CD14-positive monocyte (primary cell): ENCODE results near the gene LCNL1. TPM values are rescaled to one million over a fixed set of nuclear protein-coding genes. Genes with fewer than 3 reads are reported as not detected.

Experiments
- DNase-seq, 3 donors: peaks; one replicate each; pipeline ENCODE4 v3.0.0-alpha.2; 2011 to 2022
- H2AFZ ChIP-seq: 2 replicates; pipeline ENCODE4 v1.6.0; 2012; ENCODE audit warnings: mild to moderate bottlenecking, low read depth, low read length, inconsistent platforms; ENCODE audit not compliant: insufficient read depth, poor library complexity, severe bottlenecking
- H3K27ac ChIP-seq, 2 donors: 1 replicate in 1 of 2; 2 replicates in 1 of 2; pipeline ENCODE4 v1.5.1; 2012 to 2013; ENCODE audit warnings: low read length in 2 of 2, control low read depth in 1 of 2, inconsistent platforms in 1 of 2, low read depth in 1 of 2, mild to moderate bottlenecking in 1 of 2
- H3K27me3 ChIP-seq, 2 donors: one replicate each; pipeline versions ENCODE4 v1.6.0 to v1.6.1; 2011 to 2013; ENCODE audit warnings: low read length in 2 of 2; ENCODE audit not compliant: control insufficient read depth in 2 of 2, insufficient read depth in 2 of 2
- H3K36me3 ChIP-seq, 2 donors: replicated peaks in 1 of 2; 1 replicate in 1 of 2; 2 replicates in 1 of 2; pipeline versions ENCODE4 v1.5.1 to v1.6.1; 2012 to 2013; ENCODE audit warnings: low read length in 2 of 2, control low read depth in 1 of 2, inconsistent platforms in 1 of 2, mild to moderate bottlenecking in 1 of 2; ENCODE audit not compliant: insufficient read depth in 2 of 2, control insufficient read depth in 1 of 2
- H3K4me1 ChIP-seq, 2 donors: 1 replicate in 1 of 2; 2 replicates in 1 of 2; pipeline versions ENCODE4 v1.5.1 to v1.6.1; 2012 to 2013; ENCODE audit warnings: low read length in 2 of 2, control low read depth in 1 of 2, inconsistent platforms in 1 of 2, mild to moderate bottlenecking in 1 of 2, moderate library complexity in 1 of 2; ENCODE audit not compliant: insufficient read depth in 2 of 2, control insufficient read depth in 1 of 2
- H3K4me2 ChIP-seq: replicated peaks from 2 replicates; pipeline ENCODE3; 2012; ENCODE audit warnings: low read length, moderate library complexity, mild to moderate bottlenecking; ENCODE audit not compliant: poor library complexity, severe bottlenecking; ENCODE audit errors: extremely low read depth
- H3K4me3 ChIP-seq, 3 experiments: fragments of 200-600 bp in 1 of 3; sonication (generic) in 1 of 3; replicated peaks in 1 of 3; 1 replicate in 2 of 3; 2 replicates in 1 of 3; pipeline ENCODE4 v1.5.1; 2011 to 2013; ENCODE audit warnings: low read length in 3 of 3, mild to moderate bottlenecking in 3 of 3, control low read depth in 2 of 3, low read depth in 2 of 3, inconsistent platforms in 1 of 3, moderate library complexity in 1 of 3
- H3K79me2 ChIP-seq: 2 replicates; pipeline ENCODE4 v1.6.0; 2012; ENCODE audit warnings: mild to moderate bottlenecking, control low read depth, inconsistent platforms, low read length, moderate library complexity; ENCODE audit not compliant: insufficient read depth
- H3K9ac ChIP-seq: 2 replicates; pipeline ENCODE4 v1.6.0; 2017; ENCODE audit warnings: low read length, mild to moderate bottlenecking; ENCODE audit not compliant: insufficient read depth, poor library complexity, severe bottlenecking
- H3K9me3 ChIP-seq, 2 donors: replicated peaks in 1 of 2; 1 replicate in 1 of 2; 2 replicates in 1 of 2; pipeline versions ENCODE4 v1.5.1 to v1.6.1; 2012 to 2013; ENCODE audit warnings: low read length in 2 of 2, control low read depth in 1 of 2; ENCODE audit not compliant: control insufficient read depth in 1 of 2, insufficient read depth in 1 of 2
- H4K20me1 ChIP-seq: 2 replicates; pipeline ENCODE4 v1.6.0; 2012; ENCODE audit warnings: mild to moderate bottlenecking, low read length, control low read depth, moderate library complexity; ENCODE audit not compliant: insufficient read depth
- H3K27ac Mint-ChIP-seq, 7 donors: one replicate each; pipeline ENCODE4 v1.8.0; 2020; ENCODE audit warnings: mild to moderate bottlenecking in 7 of 7, mixed read lengths in 7 of 7, moderate library complexity in 6 of 7, inconsistent platforms in 2 of 7
- H3K27me3 Mint-ChIP-seq, 3 donors: one replicate each; pipeline ENCODE4 v1.8.0; 2021 to 2022; ENCODE audit warnings: low read depth in 3 of 3, mild to moderate bottlenecking in 3 of 3, mixed read lengths in 3 of 3, moderate library complexity in 3 of 3, inconsistent platforms in 1 of 3
- H3K36me3 Mint-ChIP-seq, 2 donors: one replicate each; pipeline ENCODE4 v1.8.0; 2020; ENCODE audit warnings: mixed read lengths in 2 of 2, inconsistent platforms in 1 of 2, mild to moderate bottlenecking in 1 of 2
- H3K4me1 Mint-ChIP-seq: one replicate; pipeline ENCODE4 v1.8.0; 2020; ENCODE audit warnings: mild to moderate bottlenecking, mixed read lengths
- H3K4me3 Mint-ChIP-seq, 2 donors: one replicate each; pipeline ENCODE4 v1.8.0; 2020; ENCODE audit warnings: mild to moderate bottlenecking in 2 of 2, mixed read lengths in 2 of 2, moderate library complexity in 1 of 2
- H3K9me3 Mint-ChIP-seq, 7 donors: one replicate each; pipeline ENCODE4 v1.8.0; 2020 to 2022; ENCODE audit warnings: mixed read lengths in 7 of 7, mild to moderate bottlenecking in 6 of 7, moderate library complexity in 6 of 7, inconsistent platforms in 2 of 7
- CTCF ChIP-seq: fragments of 200-600 bp; IDR thresholded peaks from one replicate; pipeline ENCODE4 v1.8.0; 2022; ENCODE audit warnings: antibody characterized with exemption, mild to moderate bottlenecking
- WGBS: methylation state at CpG from one replicate; pipeline ENCODE4 v1.1.5; 2013; ENCODE audit warnings: missing lambda C conversion rate; ENCODE audit not compliant: insufficient coverage; 5-methylcytosine and 5-hydroxymethylcytosine counted together
- intact Hi-C, 2 donors: fragments of 100-400 bp; cut with micrococcal nuclease; formaldehyde crosslinking; loops; one replicate each; pipeline versions ENCODE4 v1.15.0 to v1.15.1; 2023
- polyA plus RNA-seq, 3 donors: library from polyadenylated mRNA; depleted of rRNA in 1 of 3; unstranded in 2 of 3; stranded (reverse) in 1 of 3; fragments of 300-500 nt in 2 of 3; fragments of >200 nt in 1 of 3; fragmentation: Illumina TruSeq in 2 of 3; gene quantifications; 1 replicate in 2 of 3; 2 replicates in 1 of 3; pipeline ENCODE4 v1.2.3, GENCODE V29; 2012 to 2021

LCNL1 gene
- polyA plus RNA-seq, 3 donors: 0.04 TPM; not detected in 2

- TF ChIP-seq CTCF: no peak
- Mint-ChIP-seq H3K36me3 (peaks cover 26 to 47% of the 10 kb centered on the region in 2 donors), H3K9me3 (peaks cover 0 to 3% (median 0%) of the 10 kb centered on the region in 7 donors), H3K27ac (peak overlapping the region in 3 of 7 donors; percentile 28 to 61 (median 41)), H3K4me3 (no peak overlapping the region), H3K27me3 (peaks cover 0 to 6% (median 1%) of the 10 kb centered on the region in 3 donors), H3K4me1 (peaks cover 16% of the 10 kb centered on the region)
- Histone ChIP-seq H4K20me1 (peaks cover 49% of the 10 kb centered on the region), H3K4me3 (no peak overlapping the region), H3K9ac (no peak overlapping the region), H3K9me3 (no peaks in the 10 kb centered on the region), H3K27me3 (no peaks in the 10 kb centered on the region), H3K27ac (no peak overlapping the region), H2AFZ (no peak overlapping the region), H3K4me1 (peaks cover 12 to 21% of the 10 kb centered on the region in 2 donors), H3K79me2 (peaks cover 20% of the 10 kb centered on the region), H3K4me2 (no peak overlapping the region), H3K36me3 (peaks cover 39 to 48% of the 10 kb centered on the region in 2 donors)
- intact Hi-C loops: loop anchor here (10.0 kb wide), 3 partner anchors 93 to 137 kb away; partner anchors contain the start of genes AJM1 (in 1 of the 2), FUT7 (in 1 of the 2), PHPT1 (in 1 of the 2) and RABL6 (in 1 of the 2)
- DNase-seq: no peak
- WGBS: 99% methylated on average over 53 of the region's 55 CpGs
Measured at GRCh38 chr9:136941231-136942111, 41.3 kb upstream of the LCNL1 start.

- WGBS: 97% methylated on average over 60 of the region's 60 CpGs
- no peak overlapping the region for H3K9ac ChIP-seq
- peaks cover 26 to 45% of the 10 kb centered on the region in 2 donors for H3K36me3 Mint-ChIP-seq
- H3K27me3 ChIP-seq: no peaks in the 10 kb centered on the region
- peaks cover 39 to 48% of the 10 kb centered on the region in 2 donors for H3K36me3 ChIP-seq
- H3K4me1 Mint-ChIP-seq: peaks cover 16% of the 10 kb centered on the region
- H3K4me3 Mint-ChIP-seq: peak overlapping the region in 1 of 2 donors; percentile 45
- H3K4me2 ChIP-seq: no peak overlapping the region
- TF ChIP-seq CTCF: no peak
- H3K4me1 ChIP-seq: peaks cover 12 to 21% of the 10 kb centered on the region in 2 donors
- no peak overlapping the region for H3K4me3 ChIP-seq
- intact Hi-C loops: loop anchor here (10.0 kb wide), 3 partner anchors 93 to 137 kb away; partner anchors contain the start of genes AJM1 (in 1 of the 2), FUT7 (in 1 of the 2), PHPT1 (in 1 of the 2) and RABL6 (in 1 of the 2)
- peaks cover 49% of the 10 kb centered on the region for H4K20me1 ChIP-seq
- H3K27ac Mint-ChIP-seq: peak overlapping the region in 2 of 7 donors; percentile 41 to 61
- peaks cover 0 to 3% (median 0%) of the 10 kb centered on the region in 7 donors for H3K9me3 Mint-ChIP-seq
- no peaks in the 10 kb centered on the region for H3K9me3 ChIP-seq
- H3K27me3 Mint-ChIP-seq: peaks cover 0 to 6% (median 4%) of the 10 kb centered on the region in 3 donors
- peaks cover 20% of the 10 kb centered on the region for H3K79me2 ChIP-seq
- H3K27ac ChIP-seq: no peak overlapping the region
- H2AFZ ChIP-seq: no peak overlapping the region
- no peak for DNase-seq
Measured at GRCh38 chr9:136942112-136942880, 40.5 kb upstream of the LCNL1 start.
